Activated CD4-positive, alpha-beta memory T cell treated with anti-CD3 and anti-CD28 coated beads for 36 hours (primary cell): ENCODE results near the gene BRD1. TPM values are rescaled to one million over a fixed set of nuclear protein-coding genes. Genes with fewer than 3 reads are reported as not detected.

Source experiments
- CTCF ChIA-PET: fragments of 350-600 bp; sonication (Branson Sonifier 250); formaldehyde crosslinking; loops from one replicate; lab custom pipeline; 2021; ENCODE audit warnings: antibody characterized with exemption, inconsistent platforms; lab: Charles Lee
- POLR2A ChIA-PET: fragments of 350-600 bp; sonication (Branson Sonifier 250); formaldehyde crosslinking; loops from one replicate; lab custom pipeline; 2021; ENCODE audit warnings: antibody characterized with exemption; lab: Charles Lee
- DNase-seq: peaks from one replicate; pipeline ENCODE4 v3.0.0-alpha.2; 2020
- H3K27ac Mint-ChIP-seq: one replicate; pipeline ENCODE4 v1.8.0; 2021; ENCODE audit warnings: mixed read lengths
- H3K27me3 Mint-ChIP-seq: one replicate; pipeline ENCODE4 v1.8.0; 2021; ENCODE audit warnings: mixed read lengths
- H3K36me3 Mint-ChIP-seq: one replicate; pipeline ENCODE4 v1.8.0; 2021; ENCODE audit warnings: mixed read lengths
- H3K4me1 Mint-ChIP-seq: one replicate; pipeline ENCODE4 v1.8.0; 2021; ENCODE audit warnings: low read depth, mixed read lengths
- H3K4me3 Mint-ChIP-seq: one replicate; pipeline ENCODE4 v1.8.0; 2021; ENCODE audit warnings: mild to moderate bottlenecking, mixed read lengths
- H3K9me3 Mint-ChIP-seq: one replicate; pipeline ENCODE4 v1.8.0; 2021; ENCODE audit warnings: mixed read lengths
- intact Hi-C: fragments of 100-400 bp; cut with micrococcal nuclease; formaldehyde crosslinking; loops from one replicate; pipeline ENCODE4 v1.15.1; 2023
- total RNA-seq, 2 experiments: library from RNA; stranded (reverse); gene quantifications; one replicate each; pipeline ENCODE4 v1.2.3, GENCODE V29; 2021

BRD1 gene
- total RNA-seq = 10 to 100 TPM; 27.5 to 30.2 TPM

- no peaks in the 10 kb centered on the region for H3K27me3 Mint-ChIP-seq
- intact Hi-C loops = no loop called here
- no peaks in the 10 kb centered on the region for H3K9me3 Mint-ChIP-seq
- H3K27ac Mint-ChIP-seq = peak within 1 kb of the TSS; percentile 92
- peaks cover 52% of the 10 kb centered on the region for H3K4me1 Mint-ChIP-seq
- H3K4me3 Mint-ChIP-seq = peak within 1 kb of the TSS; percentile 90
- H3K36me3 Mint-ChIP-seq = peaks cover 29% of the 10 kb centered on the region
- CTCF ChIA-PET = no interaction called here
- POLR2A ChIA-PET = interaction anchor here (1.1 to 1.2 kb wide), 2 partner anchors 37 to 88 kb away, joined by 3 read pairs; no protein-coding TSS in a partner anchor
- DNase-seq = peak; percentile 53
Measured at GRCh38 chr22:49827853-49828598, at the start of gene BRD1. Gene BRD1 (minus strand): TSS chr22:49827873. CDS start chr22:49824317, 3,556 bp downstream.

GRCh38 chr22:49873228-49873940 lies 45.7 kb upstream of the BRD1 start:
- H3K4me1 Mint-ChIP-seq = peaks cover 41% of the 10 kb centered on the region
- peaks cover 15% of the 10 kb centered on the region for H3K9me3 Mint-ChIP-seq
- CTCF ChIA-PET = no interaction called here
- intact Hi-C loops = no loop called here
- H3K36me3 Mint-ChIP-seq = peaks cover 31% of the 10 kb centered on the region
- H3K4me3 Mint-ChIP-seq = no peak overlapping the region
- no peaks in the 10 kb centered on the region for H3K27me3 Mint-ChIP-seq
- POLR2A ChIA-PET = no interaction called here
- H3K27ac Mint-ChIP-seq = no peak overlapping the region
- peak; percentile 2 for DNase-seq

- intact Hi-C loops = no loop called here
- CTCF ChIA-PET = no interaction called here
- Mint-ChIP-seq H3K36me3 (peaks cover 37% of the 10 kb centered on the region), H3K27ac (no peak overlapping the region), H3K9me3 (peaks cover 15% of the 10 kb centered on the region), H3K4me1 (peaks cover 51% of the 10 kb centered on the region), H3K4me3 (no peak overlapping the region), H3K27me3 (no peaks in the 10 kb centered on the region)
- peak; percentile 4 for DNase-seq
- POLR2A ChIA-PET = no interaction called here
Measured at GRCh38 chr22:49872347-49872746, 44.7 kb upstream of the BRD1 start.

DNA sequence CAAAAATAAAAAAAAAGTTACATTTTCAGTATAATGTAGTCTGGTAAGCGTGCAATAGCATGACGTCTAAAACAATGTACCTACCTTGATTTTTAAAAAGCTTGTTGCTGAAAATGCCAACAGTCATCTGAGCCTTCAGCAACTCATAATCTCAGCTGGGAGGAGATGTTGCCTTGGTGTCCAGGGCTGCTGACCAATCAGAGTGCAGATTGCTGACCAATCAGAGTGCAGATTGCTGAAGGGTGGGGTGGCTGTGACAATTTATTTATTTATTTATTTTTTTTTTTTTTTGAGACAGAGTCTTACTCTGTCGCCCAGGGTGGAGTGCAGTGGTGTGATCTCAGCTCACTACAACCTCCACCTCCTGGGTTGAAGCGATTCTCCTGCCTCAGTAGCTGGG lies 43.8 kb upstream of the BRD1 start:
- H3K4me1 Mint-ChIP-seq = peaks cover 58% of the 10 kb centered on the region
- peak; percentile 20 for DNase-seq
- no peak overlapping the region for H3K27ac Mint-ChIP-seq
- no peaks in the 10 kb centered on the region for H3K27me3 Mint-ChIP-seq
- H3K4me3 Mint-ChIP-seq = no peak overlapping the region
- peaks cover 46% of the 10 kb centered on the region for H3K36me3 Mint-ChIP-seq
- POLR2A ChIA-PET = interaction anchor here (0.6 to 1.1 kb wide), 2 partner anchors 31 to 75 kb away, joined by 3 read pairs; no protein-coding TSS in a partner anchor
- CTCF ChIA-PET = interaction anchor here (1.1 kb wide), 1 partner anchor 749 kb away, joined by 3 read pairs; no protein-coding TSS in a partner anchor
- intact Hi-C loops = no loop called here
- peaks cover 22% of the 10 kb centered on the region for H3K9me3 Mint-ChIP-seq

GRCh38 chr22:49869845-49870712 lies 42.4 kb upstream of the BRD1 start:
- H3K9me3 Mint-ChIP-seq = peaks cover 33% of the 10 kb centered on the region
- CTCF ChIA-PET = interaction anchor here (0.7 to 1.8 kb wide), 3 partner anchors 17 to 48 kb away, joined by 3 to 4 read pairs (median 3); partner anchors contain the start of genes ALG12 and CRELD2
- peak; percentile 26 for DNase-seq
- H3K27me3 Mint-ChIP-seq = no peaks in the 10 kb centered on the region
- H3K36me3 Mint-ChIP-seq = peaks cover 56% of the 10 kb centered on the region
- H3K4me3 Mint-ChIP-seq = peak overlapping the region; percentile 24
- H3K4me1 Mint-ChIP-seq = peaks cover 67% of the 10 kb centered on the region
- POLR2A ChIA-PET = interaction anchor here (0.6 to 0.7 kb wide), 2 partner anchors 35 to 110 kb away, joined by 5 to 6 read pairs; no protein-coding TSS in a partner anchor
- intact Hi-C loops = no loop called here
- H3K27ac Mint-ChIP-seq = peak overlapping the region; percentile 33

DNA sequence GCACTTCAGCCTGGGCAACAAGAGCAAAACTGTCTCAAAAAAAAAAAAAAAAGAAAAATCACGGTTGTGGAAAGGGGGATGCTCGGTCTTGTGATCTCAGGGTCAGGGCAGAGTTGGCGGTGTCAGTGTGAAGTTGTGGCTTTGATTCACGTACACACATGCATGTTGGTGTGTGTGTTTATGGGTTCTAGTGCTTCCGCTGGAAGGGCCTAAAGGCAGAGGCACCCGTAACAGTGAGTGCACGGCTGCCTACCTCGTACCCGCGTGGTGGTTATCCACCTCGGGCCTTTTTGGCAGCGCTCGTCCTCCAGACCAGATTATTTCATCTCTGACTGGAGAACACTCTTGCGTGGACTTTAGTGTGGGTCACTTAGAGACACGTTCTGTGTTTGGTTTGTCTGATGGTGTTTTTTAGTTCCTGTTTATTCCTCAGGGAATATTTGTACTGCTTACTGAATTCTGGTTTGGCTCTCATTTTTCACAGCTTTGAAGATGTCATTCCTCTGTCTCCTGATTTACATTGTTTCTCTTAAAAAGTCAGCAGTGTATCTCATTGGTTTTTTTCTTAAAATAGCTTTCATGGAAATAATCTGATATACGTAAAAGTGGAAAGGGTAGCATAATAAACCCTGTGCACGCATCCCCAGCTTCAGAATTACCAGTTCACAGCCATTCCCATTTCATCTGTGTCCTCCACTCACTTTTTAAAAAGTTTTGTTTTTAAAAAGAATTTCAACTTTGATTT lies 41.6 kb upstream of the BRD1 start:
- ChIA-PET CTCF (interaction anchor here (0.8 to 1.8 kb wide), 3 partner anchors 11 to 49 kb away, joined by 3 to 4 read pairs (median 4); partner anchors contain the start of genes ALG12 and CRELD2), POLR2A (no interaction called here)
- DNase-seq = peak; percentile 7
- Mint-ChIP-seq H3K27me3 (no peaks in the 10 kb centered on the region), H3K4me3 (no peak overlapping the region), H3K4me1 (peaks cover 66% of the 10 kb centered on the region), H3K36me3 (peaks cover 56% of the 10 kb centered on the region), H3K9me3 (peaks cover 33% of the 10 kb centered on the region), H3K27ac (no peak overlapping the region)
- intact Hi-C loops = no loop called here

- peaks cover 33% of the 10 kb centered on the region for H3K9me3 Mint-ChIP-seq
- peaks cover 67% of the 10 kb centered on the region for H3K4me1 Mint-ChIP-seq
- peaks cover 50% of the 10 kb centered on the region for H3K36me3 Mint-ChIP-seq
- intact Hi-C loops = loop anchor here (1.0 kb wide), 1 partner anchor 28 kb away; no protein-coding TSS in a partner anchor
- no peak overlapping the region for H3K4me3 Mint-ChIP-seq
- DNase-seq = peak; percentile 8
- peak overlapping the region; percentile 54 for H3K27ac Mint-ChIP-seq
- H3K27me3 Mint-ChIP-seq = no peaks in the 10 kb centered on the region
- ChIA-PET CTCF (interaction anchor here (0.9 to 1.6 kb wide), 3 partner anchors 9 to 100 kb away, joined by 3 to 5 read pairs (median 4); no protein-coding TSS in a partner anchor), POLR2A (interaction anchor here (1.0 to 1.4 kb wide), 2 partner anchors 13 to 42 kb away, joined by 3 to 4 read pairs; no protein-coding TSS in a partner anchor)
Measured at GRCh38 chr22:49867303-49868265, 39.9 kb upstream of the BRD1 start.

GRCh38 chr22:49866646-49867045 lies 39.0 kb upstream of the BRD1 start:
- intact Hi-C loops = no loop called here
- DNase-seq = no peak
- peaks cover 66% of the 10 kb centered on the region for H3K4me1 Mint-ChIP-seq
- H3K36me3 Mint-ChIP-seq = peaks cover 50% of the 10 kb centered on the region
- no peaks in the 10 kb centered on the region for H3K27me3 Mint-ChIP-seq
- POLR2A ChIA-PET = interaction anchor here (1.0 kb wide), 1 partner anchor 41 kb away, joined by 3 read pairs; no protein-coding TSS in a partner anchor
- H3K4me3 Mint-ChIP-seq = no peak overlapping the region
- peaks cover 33% of the 10 kb centered on the region for H3K9me3 Mint-ChIP-seq
- CTCF ChIA-PET = no interaction called here
- peak overlapping the region; percentile 9 for H3K27ac Mint-ChIP-seq

DNA sequence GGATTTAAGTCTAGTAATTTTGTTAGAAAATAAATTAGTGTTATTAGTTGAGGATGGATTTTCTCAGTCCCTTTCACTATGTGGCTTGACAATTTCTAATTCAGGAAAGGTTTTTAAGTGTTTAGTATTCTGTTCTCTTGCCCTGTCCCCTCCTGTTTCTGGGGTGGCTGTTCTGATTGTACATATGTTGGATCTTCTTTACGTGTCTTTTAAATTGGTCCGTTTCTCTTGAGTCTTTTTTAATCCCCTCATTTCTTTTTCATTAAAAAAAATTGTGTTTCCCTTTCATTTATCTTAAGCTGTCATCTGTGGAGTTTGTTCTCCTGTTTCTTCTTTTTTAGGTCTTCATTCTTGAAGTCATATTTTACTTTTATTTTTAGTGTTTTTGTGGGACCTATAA lies 38.5 kb upstream of the BRD1 start:
- ChIA-PET CTCF (no interaction called here), POLR2A (no interaction called here)
- intact Hi-C loops = no loop called here
- no peaks in the 10 kb centered on the region for H3K27me3 Mint-ChIP-seq
- peaks cover 67% of the 10 kb centered on the region for H3K4me1 Mint-ChIP-seq
- DNase-seq = no peak
- H3K4me3 Mint-ChIP-seq = no peak overlapping the region
- H3K9me3 Mint-ChIP-seq = peaks cover 33% of the 10 kb centered on the region
- H3K36me3 Mint-ChIP-seq = peaks cover 50% of the 10 kb centered on the region
- no peak overlapping the region for H3K27ac Mint-ChIP-seq

- ChIA-PET CTCF (no interaction called here), POLR2A (no interaction called here)
- intact Hi-C loops = no loop called here
- Mint-ChIP-seq H3K4me1 (peaks cover 64% of the 10 kb centered on the region), H3K36me3 (peaks cover 45% of the 10 kb centered on the region), H3K27me3 (no peaks in the 10 kb centered on the region), H3K9me3 (peaks cover 29% of the 10 kb centered on the region), H3K4me3 (no peak overlapping the region), H3K27ac (no peak overlapping the region)
- no peak for DNase-seq
Measured at GRCh38 chr22:49865156-49865555, 37.5 kb upstream of the BRD1 start.
